T-cell (primary cell): ENCODE measurements around the gene IFITM5. TPM values are rescaled to one million over a fixed set of nuclear protein-coding genes. Genes with fewer than 3 reads are reported as not detected.

Experiments used
- ATAC-seq, 4 experiments: fragments of 200-7000 bp in 3 of 4; fragments of 150-1000 bp in 1 of 4; cut with Tn5 transposase; replicated peaks in 1 of 4; 1 replicate in 3 of 4; 2 replicates in 1 of 4; pipeline ENCODE4 v1.10.0; 2021; ENCODE audit warnings: moderate library complexity in 3 of 4, mild to moderate bottlenecking in 2 of 4, moderate number of reproducible peaks in 1 of 4
- CTCF ChIA-PET, 2 donors: fragments of 300-600 bp; sonication (Branson Sonifier 250); formaldehyde crosslinking; loops; one replicate each; lab custom pipeline; 2022; ENCODE audit warnings: antibody characterized with exemption in 2 of 2; lab: Charles Lee
- POLR2A ChIA-PET, 2 donors: fragments of 300-600 bp; sonication (Branson Sonifier 250); formaldehyde crosslinking; loops; one replicate each; lab custom pipeline; 2022; ENCODE audit warnings: antibody characterized with exemption in 2 of 2; lab: Charles Lee
- DNase-seq, 35 experiments: peaks; one replicate each; pipeline versions ENCODE4 v3.0.0 to v3.0.0-alpha.2; 2013 to 2023
- H3K27ac ChIP-seq: one replicate; pipeline ENCODE4 v1.5.1; 2013; ENCODE audit warnings: low read length
- H3K27me3 ChIP-seq, 2 experiments: replicated peaks in 1 of 2; 1 replicate in 1 of 2; 2 replicates in 1 of 2; pipeline versions ENCODE4 v1.6.1 to v1.7.0; 2013; ENCODE audit warnings: low read length in 1 of 2, mixed read lengths in 1 of 2; ENCODE audit not compliant: control insufficient read depth in 2 of 2, insufficient read depth in 2 of 2; ENCODE audit errors: extremely low read depth in 1 of 2
- H3K36me3 ChIP-seq, 2 donors: 1 replicate in 1 of 2; 2 replicates in 1 of 2; pipeline versions ENCODE4 v1.6.1 to v1.7.0; 2013; ENCODE audit warnings: low read length in 1 of 2; ENCODE audit not compliant: control insufficient read depth in 2 of 2, insufficient read depth in 1 of 2; ENCODE audit errors: extremely low read depth in 1 of 2
- H3K4me1 ChIP-seq, 2 experiments: 1 replicate in 1 of 2; 2 replicates in 1 of 2; pipeline versions ENCODE4 v1.6.1 to v1.7.0; 2013; ENCODE audit warnings: low read length in 2 of 2, mixed read lengths in 1 of 2; ENCODE audit not compliant: insufficient read depth in 2 of 2, control insufficient read depth in 1 of 2; ENCODE audit errors: extremely low read depth in 1 of 2
- H3K4me3 ChIP-seq, 2 donors: 1 replicate in 1 of 2; 2 replicates in 1 of 2; pipeline versions ENCODE4 v1.5.1 to v1.7.0; 2013; ENCODE audit warnings: mild to moderate bottlenecking in 2 of 2, low read length in 1 of 2, moderate library complexity in 1 of 2; ENCODE audit not compliant: control insufficient read depth in 1 of 2; ENCODE audit errors: extremely low read depth in 1 of 2
- H3K9me3 ChIP-seq: 2 replicates; pipeline ENCODE4 v1.7.0; 2013
- H3K27ac Mint-ChIP-seq, 2 donors: one replicate each; pipeline ENCODE4 v1.8.0; 2020 to 2021; ENCODE audit warnings: mild to moderate bottlenecking in 2 of 2, mixed read lengths in 2 of 2
- H3K27me3 Mint-ChIP-seq, 2 donors: one replicate each; pipeline ENCODE4 v1.8.0; 2021 to 2022; ENCODE audit warnings: mixed read lengths in 2 of 2
- H3K36me3 Mint-ChIP-seq: one replicate; pipeline ENCODE4 v1.8.0; 2021; ENCODE audit warnings: mixed read lengths
- H3K4me1 Mint-ChIP-seq, 3 donors: one replicate each; pipeline ENCODE4 v1.8.0; 2020 to 2022; ENCODE audit warnings: mixed read lengths in 3 of 3, mild to moderate bottlenecking in 1 of 3
- H3K4me3 Mint-ChIP-seq, 3 donors: one replicate each; pipeline ENCODE4 v1.8.0; 2020 to 2022; ENCODE audit warnings: mild to moderate bottlenecking in 3 of 3, mixed read lengths in 3 of 3, moderate library complexity in 3 of 3
- H3K9me3 Mint-ChIP-seq, 3 donors: one replicate each; pipeline ENCODE4 v1.8.0; 2020 to 2022; ENCODE audit warnings: mixed read lengths in 3 of 3
- WGBS: methylation state at CpG from one replicate; pipeline ENCODE4 v1.1.5; 2013; ENCODE audit warnings: missing lambda C conversion rate; ENCODE audit not compliant: insufficient coverage; 5-methylcytosine and 5-hydroxymethylcytosine counted together
- total RNA-seq, 35 experiments: library from RNA in 6 of 35; stranded (reverse) in 6 of 35; fragments of 120-200 nt in 1 of 35; gene quantifications; one replicate each; pipeline versions ENCODE4 v1.2.1 to v1.2.4 and lab custom pipeline; 2013 to 2026

Gene IFITM5
- total RNA-seq, 5 donors from 2014 or later (not counting 1 experiment from before 2014, with no cell fraction given): not detected

DNA sequence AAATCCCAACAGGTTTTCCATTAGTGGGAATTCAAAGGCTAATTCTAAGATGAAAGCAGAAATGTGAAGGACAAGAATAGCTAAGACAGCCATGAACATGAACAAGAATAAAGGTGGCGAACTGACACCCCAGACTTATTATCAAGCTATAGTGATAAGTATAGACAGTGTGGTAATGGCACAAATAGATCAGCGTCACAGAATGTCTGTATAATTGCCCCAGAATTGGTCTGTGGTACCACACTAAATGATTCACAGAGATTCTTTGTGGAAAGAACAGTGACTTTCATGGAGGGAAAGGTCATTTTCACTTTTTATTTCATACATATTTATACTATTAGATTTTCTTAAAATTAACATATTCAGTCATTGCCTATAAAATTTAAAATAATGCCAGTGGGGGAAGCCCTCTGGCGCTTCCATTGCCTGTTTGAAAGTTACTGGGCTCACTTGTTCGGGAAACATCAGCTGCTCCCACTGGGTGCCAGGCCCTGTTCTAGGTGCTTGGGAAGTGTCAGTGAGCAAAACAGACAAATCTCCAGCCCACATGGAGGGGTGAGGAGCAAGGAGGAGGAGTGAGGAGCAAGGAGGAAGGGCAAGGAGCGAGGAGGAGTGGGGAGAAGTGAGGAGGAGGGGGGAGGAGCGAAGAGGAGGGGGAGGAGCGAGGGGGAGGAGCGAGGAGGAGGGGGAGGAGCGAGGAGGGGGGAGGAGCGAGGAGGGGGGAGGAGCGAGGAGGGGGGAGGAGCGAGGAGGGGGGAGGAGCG is 32.5 kb downstream of the IFITM5 start:
- peak overlapping the region; percentile 47 for H3K27ac ChIP-seq
- Mint-ChIP-seq H3K27ac (peak overlapping the region; percentile 83 to 85), H3K4me3 (peak overlapping the region; percentile 43 to 83 (median 72)), H3K27me3 (no peaks in the 10 kb centered on the region), H3K9me3 (no peaks in the 10 kb centered on the region), H3K36me3 (no peaks in the 10 kb centered on the region), H3K4me1 (peaks cover 27 to 40% (median 35%) of the 10 kb centered on the region in 3 donors)
- H3K4me3 ChIP-seq: no peak overlapping the region
- no peaks in the 10 kb centered on the region for H3K27me3 ChIP-seq
- peaks cover 14 to 34% of the 10 kb centered on the region in 2 experiments for H3K4me1 ChIP-seq
- H3K9me3 ChIP-seq: no peaks in the 10 kb centered on the region
- CTCF ChIA-PET: interaction anchor here in 1 of 2 donors (1.7 to 3.7 kb wide), 2 partner anchors 16 to 60 kb away, joined by 4 to 23 read pairs; partner anchors contain the start of genes BET1L and RIC8A
- H3K36me3 ChIP-seq: no peaks in the 10 kb centered on the region
- DNase-seq: peak in 4 of 35 experiments; percentile 16 to 57 (median 27)
- peak in 1 of 4 experiments; percentile 1 for ATAC-seq
- POLR2A ChIA-PET: interaction anchor here in 1 of 2 donors (1.0 kb wide), 1 partner anchor 32 kb away, joined by 3 read pairs; no protein-coding TSS in a partner anchor
- WGBS: 64% methylated on average over 2 of the region's 13 CpGs

DNA sequence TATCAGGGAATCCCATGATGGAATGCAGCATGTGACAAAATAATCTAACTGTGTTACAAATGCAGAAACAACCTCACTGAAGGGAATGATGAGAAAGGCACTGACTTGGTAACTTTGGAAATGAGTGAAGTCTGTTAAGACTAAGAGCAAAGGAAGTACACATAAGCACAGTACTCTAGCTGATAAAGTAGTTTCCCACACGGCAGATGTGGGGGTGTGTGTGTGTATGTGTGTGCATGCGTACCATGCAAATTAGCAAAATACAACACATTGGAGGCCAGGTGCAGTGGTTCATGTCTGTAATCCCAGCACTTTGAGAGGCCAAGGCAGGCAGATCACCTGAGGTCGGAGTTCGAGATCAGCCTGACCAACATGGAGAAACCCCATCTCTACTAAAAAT is 37.7 kb downstream of the IFITM5 start:
- H3K36me3 Mint-ChIP-seq: no peaks in the 10 kb centered on the region
- H3K4me3 Mint-ChIP-seq: no peak overlapping the region
- no peak overlapping the region for H3K27ac Mint-ChIP-seq
- peaks cover 0 to under 1% of the 10 kb centered on the region in 2 experiments for H3K4me1 ChIP-seq
- 100% methylated on average over 1 of the region's 4 CpGs for WGBS
- no peaks in the 10 kb centered on the region for H3K9me3 Mint-ChIP-seq
- H3K27me3 Mint-ChIP-seq: peaks cover 0 to 4% of the 10 kb centered on the region in 2 donors
- H3K4me3 ChIP-seq: no peak overlapping the region
- H3K4me1 Mint-ChIP-seq: peaks cover 1 to 11% (median 4%) of the 10 kb centered on the region in 3 donors
- H3K27me3 ChIP-seq: peaks cover 0 to 7% of the 10 kb centered on the region in 2 experiments
- H3K27ac ChIP-seq: no peak overlapping the region
- DNase-seq: no peak
- no peaks in the 10 kb centered on the region for H3K9me3 ChIP-seq
- no peaks in the 10 kb centered on the region for H3K36me3 ChIP-seq
- ChIA-PET POLR2A (interaction anchor here in 1 of 2 donors (1.0 kb wide), 1 partner anchor 13 kb away, joined by 4 read pairs; no protein-coding TSS in a partner anchor), CTCF (interaction anchor here in 1 of 2 donors (1.3 kb wide), 1 partner anchor 13 kb away, joined by 5 read pairs; no protein-coding TSS in a partner anchor)
- no peak for ATAC-seq

DNA sequence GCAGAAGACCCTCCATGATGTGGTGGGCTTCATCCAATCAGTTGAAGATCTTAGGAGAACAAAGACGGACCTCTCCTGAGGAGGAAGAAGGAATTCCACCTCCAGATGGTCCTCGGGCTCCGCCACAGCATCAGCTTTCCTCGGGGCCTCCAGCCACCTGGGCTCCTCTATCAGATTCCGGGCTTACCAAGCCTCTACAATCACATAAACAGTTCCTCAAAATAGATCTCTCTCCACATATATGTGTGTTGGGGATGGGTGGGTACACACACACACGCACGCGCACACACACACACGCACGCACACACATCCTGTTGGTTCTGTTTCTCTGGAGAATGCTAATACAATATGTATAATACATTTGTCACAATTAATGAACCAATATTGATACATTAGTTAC is 39.9 kb downstream of the IFITM5 start:
- H3K4me1 Mint-ChIP-seq: peaks cover 0 to 11% (median 2%) of the 10 kb centered on the region in 3 donors
- no CpG with 5 or more reads among the region's 10 CpGs for WGBS
- Histone ChIP-seq H3K4me3 (no peak overlapping the region), H3K36me3 (no peaks in the 10 kb centered on the region), H3K9me3 (no peaks in the 10 kb centered on the region), H3K27ac (no peak overlapping the region), H3K4me1 (no peaks in the 10 kb centered on the region), H3K27me3 (peaks cover 0 to 7% of the 10 kb centered on the region in 2 experiments)
- DNase-seq: no peak
- no peak for ATAC-seq
- H3K9me3 Mint-ChIP-seq: no peaks in the 10 kb centered on the region
- no peaks in the 10 kb centered on the region for H3K36me3 Mint-ChIP-seq
- no peak overlapping the region for H3K27ac Mint-ChIP-seq
- peaks cover 0 to 4% of the 10 kb centered on the region in 2 donors for H3K27me3 Mint-ChIP-seq
- no peak overlapping the region for H3K4me3 Mint-ChIP-seq
- ChIA-PET POLR2A (interaction anchor here in 1 of 2 donors (0.6 kb wide), 1 partner anchor 46 kb away, joined by 5 read pairs; no protein-coding TSS in a partner anchor), CTCF (no interaction called here)

DNA sequence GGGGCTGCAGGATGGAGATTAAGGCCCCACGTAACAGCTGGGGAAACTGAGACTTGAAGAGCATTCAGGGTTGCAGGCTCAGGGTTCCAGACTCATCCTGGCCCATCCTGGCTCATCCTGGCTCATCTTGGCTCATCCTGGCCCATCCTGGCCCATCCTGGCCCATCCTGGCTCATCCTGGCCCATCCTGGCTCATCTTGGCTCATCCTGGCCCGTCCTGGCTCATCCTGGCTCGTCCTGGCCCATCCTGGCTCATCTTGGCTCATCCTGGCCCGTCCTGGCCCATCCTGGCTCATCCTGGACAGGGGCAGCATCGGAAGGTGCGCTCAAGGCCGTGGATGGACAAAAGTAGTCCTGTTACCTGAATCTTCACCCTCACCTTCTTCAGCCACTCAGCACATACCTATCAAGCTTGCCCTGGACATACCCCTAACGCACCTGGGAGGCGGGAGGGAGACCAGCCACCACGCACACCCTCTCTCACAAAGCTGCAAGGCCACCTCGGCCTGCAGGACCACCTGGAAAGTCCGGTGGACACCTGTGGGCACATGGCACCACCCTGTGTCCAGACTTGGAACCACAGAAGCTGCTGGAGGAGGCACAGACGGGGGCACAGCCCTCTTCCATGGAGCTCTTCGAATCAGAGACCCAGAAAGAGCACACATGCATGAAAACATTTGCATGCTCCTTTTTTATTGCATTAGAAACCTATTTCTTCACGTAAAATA is 41.4 kb downstream of the IFITM5 start:
- 77% methylated on average over 13 of the region's 15 CpGs for WGBS
- Histone ChIP-seq H3K36me3 (peaks cover 5 to 10% of the 10 kb centered on the region in 2 donors), H3K4me3 (no peak overlapping the region), H3K9me3 (no peaks in the 10 kb centered on the region), H3K27ac (no peak overlapping the region), H3K4me1 (no peaks in the 10 kb centered on the region), H3K27me3 (peaks cover 0 to 7% of the 10 kb centered on the region in 2 experiments)
- POLR2A ChIA-PET: interaction anchor here in 1 of 2 donors (0.6 kb wide), 1 partner anchor 23 kb away, joined by 3 read pairs; no protein-coding TSS in a partner anchor
- CTCF ChIA-PET: no interaction called here
- no peak for DNase-seq
- no peak overlapping the region for H3K27ac Mint-ChIP-seq
- H3K27me3 Mint-ChIP-seq: peaks cover 0 to 4% of the 10 kb centered on the region in 2 donors
- H3K4me3 Mint-ChIP-seq: no peak overlapping the region
- H3K4me1 Mint-ChIP-seq: peaks cover 0 to 11% (median 2%) of the 10 kb centered on the region in 3 donors
- H3K9me3 Mint-ChIP-seq: no peaks in the 10 kb centered on the region
- no peak for ATAC-seq
- H3K36me3 Mint-ChIP-seq: peaks cover 9% of the 10 kb centered on the region

DNA sequence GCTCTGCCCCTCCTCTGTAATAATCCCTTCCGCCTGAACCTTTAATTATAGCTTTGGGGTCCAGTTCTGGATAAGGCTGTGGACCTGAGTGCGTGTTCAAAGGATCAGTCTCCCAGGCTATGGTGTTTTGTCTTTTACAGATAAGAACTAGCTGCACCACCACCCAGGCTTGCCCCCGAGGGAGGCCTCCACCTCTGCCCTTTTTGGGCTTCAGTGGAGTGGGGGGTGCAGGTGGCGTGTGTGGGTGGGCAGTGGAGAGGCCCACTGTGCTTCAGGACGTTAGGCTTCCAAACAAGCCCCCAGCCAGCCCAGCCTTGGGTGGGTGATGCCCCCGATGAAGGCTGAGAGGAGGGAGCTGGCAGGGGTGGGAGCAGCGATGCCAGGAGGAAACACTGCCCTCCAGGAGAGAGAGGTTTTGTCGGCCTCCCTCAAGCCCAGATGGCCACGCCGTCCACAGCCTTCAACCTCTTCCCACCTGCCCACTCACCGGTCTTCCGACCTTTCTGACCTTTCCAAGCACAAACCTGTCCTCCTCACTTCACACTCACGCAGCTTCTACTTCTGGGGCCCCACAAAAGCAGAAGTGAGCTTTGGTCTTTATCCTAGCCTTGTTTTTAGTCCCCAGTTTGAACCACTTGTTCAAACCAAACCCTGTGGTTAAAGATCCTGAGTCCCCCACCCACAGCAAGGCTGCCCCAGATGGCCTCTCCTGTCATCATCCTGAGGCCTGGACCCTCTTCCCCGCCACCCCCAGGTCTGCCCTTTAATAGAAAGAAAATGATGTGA is 42.2 kb downstream of the IFITM5 start:
- ATAC-seq (no peak), DNase-seq (no peak)
- Mint-ChIP-seq H3K9me3 (no peaks in the 10 kb centered on the region), H3K27ac (no peak overlapping the region), H3K4me3 (no peak overlapping the region), H3K36me3 (peaks cover 17% of the 10 kb centered on the region), H3K4me1 (peaks cover 0 to 11% (median under 1%) of the 10 kb centered on the region in 3 donors), H3K27me3 (peaks cover 0 to 4% of the 10 kb centered on the region in 2 donors)
- WGBS: 80% methylated on average over 8 of the region's 14 CpGs
- Histone ChIP-seq H3K27me3 (peaks cover 0 to 7% of the 10 kb centered on the region in 2 experiments), H3K9me3 (no peaks in the 10 kb centered on the region), H3K36me3 (peaks cover 5 to 18% of the 10 kb centered on the region in 2 donors), H3K27ac (no peak overlapping the region), H3K4me1 (no peaks in the 10 kb centered on the region), H3K4me3 (no peak overlapping the region)
- ChIA-PET POLR2A (interaction anchor here in 1 of 2 donors (0.6 kb wide), 1 partner anchor 22 kb away, joined by 3 read pairs; no protein-coding TSS in a partner anchor), CTCF (no interaction called here)
